Endothelial cell (in vitro differentiated cells): ENCODE data around the gene CRLF2. TPM values are rescaled to one million over a fixed set of nuclear protein-coding genes. Genes with fewer than 3 reads are reported as not detected.

Source experiments
- DNase-seq: peaks from one replicate; pipeline ENCODE4 v3.0.0; 2021; ENCODE audit warnings: low spot score
- H3K27ac Mint-ChIP-seq: one replicate; pipeline ENCODE4 v1.8.0; 2021; ENCODE audit warnings: mixed read lengths, inconsistent platforms; ENCODE audit not compliant: unreplicated experiment
- H3K27me3 Mint-ChIP-seq: one replicate; pipeline ENCODE4 v1.8.0; 2021; ENCODE audit warnings: mild to moderate bottlenecking, moderate library complexity, mixed read lengths, inconsistent platforms; ENCODE audit not compliant: unreplicated experiment
- H3K36me3 Mint-ChIP-seq: one replicate; pipeline ENCODE4 v1.8.0; 2021; ENCODE audit warnings: mild to moderate bottlenecking, low read depth, mixed read lengths, inconsistent platforms; ENCODE audit not compliant: unreplicated experiment
- H3K4me1 Mint-ChIP-seq: one replicate; pipeline ENCODE4 v1.8.0; 2021; ENCODE audit warnings: mild to moderate bottlenecking, mixed read lengths, inconsistent platforms; ENCODE audit not compliant: unreplicated experiment
- H3K4me3 Mint-ChIP-seq: one replicate; pipeline ENCODE4 v1.8.0; 2021; ENCODE audit warnings: mild to moderate bottlenecking, mixed read lengths, inconsistent platforms; ENCODE audit not compliant: unreplicated experiment
- H3K9me3 Mint-ChIP-seq: one replicate; pipeline ENCODE4 v1.8.0; 2021; ENCODE audit warnings: mixed read lengths, inconsistent platforms; ENCODE audit not compliant: unreplicated experiment
- CTCF ChIP-seq: fragments of 200-600 bp; sonication (generic); IDR thresholded peaks from one replicate; pipeline ENCODE4 v1.5.0; 2021; ENCODE audit warnings: antibody characterized with exemption; ENCODE audit not compliant: unreplicated experiment
- total RNA-seq: library from RNA; stranded (reverse); fragmentation: NEBNext Ultra II Directional; extraction: Animal tissue kit (Norgen Biotek cat#: 25700); gene quantifications from one replicate; pipeline ENCODE4 v1.2.1, GENCODE V29; 2021; ENCODE audit not compliant: unreplicated experiment

Gene CRLF2
- total RNA-seq, 1 donor from 2014 or later: not detected

DNA sequence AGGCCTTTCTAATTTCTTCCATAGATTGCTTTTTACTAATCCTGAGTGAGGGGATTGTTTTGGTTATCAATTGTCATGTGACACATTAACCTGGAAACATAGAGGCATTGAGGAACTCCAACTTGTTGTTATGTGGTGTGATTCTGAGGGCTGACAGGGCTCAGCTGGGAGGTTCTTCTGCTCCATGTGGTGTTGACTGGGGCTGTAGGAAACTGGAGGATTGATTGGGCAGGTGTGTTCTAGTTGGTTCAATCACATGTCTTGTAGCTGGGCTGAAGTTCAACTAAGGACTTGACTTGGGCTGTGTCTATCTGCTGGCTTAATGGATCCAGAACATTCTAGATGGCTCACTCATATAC, 10.8 kb upstream of the CRLF2 start:
- Mint-ChIP-seq H3K27ac (no peak overlapping the region), H3K36me3 (peaks cover 8% of the 10 kb centered on the region), H3K27me3 (peaks cover 4% of the 10 kb centered on the region), H3K9me3 (peaks cover 33% of the 10 kb centered on the region), H3K4me3 (no peak overlapping the region), H3K4me1 (no peaks in the 10 kb centered on the region)
- TF ChIP-seq CTCF: no peak
- no peak for DNase-seq

GRCh38 chrX:1222531-1223241, 10.2 kb upstream of the CRLF2 start:
- H3K36me3 Mint-ChIP-seq: peaks cover 8% of the 10 kb centered on the region
- no peak overlapping the region for H3K27ac Mint-ChIP-seq
- H3K4me1 Mint-ChIP-seq: no peaks in the 10 kb centered on the region
- peaks cover 4% of the 10 kb centered on the region for H3K27me3 Mint-ChIP-seq
- no peak for TF ChIP-seq CTCF
- H3K9me3 Mint-ChIP-seq: peaks cover 31% of the 10 kb centered on the region
- H3K4me3 Mint-ChIP-seq: no peak overlapping the region
- no peak for DNase-seq

- no peak for DNase-seq
- no peak overlapping the region for H3K4me3 Mint-ChIP-seq
- TF ChIP-seq CTCF: no peak
- peaks cover 4% of the 10 kb centered on the region for H3K27me3 Mint-ChIP-seq
- no peaks in the 10 kb centered on the region for H3K4me1 Mint-ChIP-seq
- H3K27ac Mint-ChIP-seq: no peak overlapping the region
- H3K9me3 Mint-ChIP-seq: peaks cover 23% of the 10 kb centered on the region
- H3K36me3 Mint-ChIP-seq: peaks cover 12% of the 10 kb centered on the region
Observed at GRCh38 chrX:1221296-1221845, 8.9 kb upstream of the CRLF2 start.

DNA sequence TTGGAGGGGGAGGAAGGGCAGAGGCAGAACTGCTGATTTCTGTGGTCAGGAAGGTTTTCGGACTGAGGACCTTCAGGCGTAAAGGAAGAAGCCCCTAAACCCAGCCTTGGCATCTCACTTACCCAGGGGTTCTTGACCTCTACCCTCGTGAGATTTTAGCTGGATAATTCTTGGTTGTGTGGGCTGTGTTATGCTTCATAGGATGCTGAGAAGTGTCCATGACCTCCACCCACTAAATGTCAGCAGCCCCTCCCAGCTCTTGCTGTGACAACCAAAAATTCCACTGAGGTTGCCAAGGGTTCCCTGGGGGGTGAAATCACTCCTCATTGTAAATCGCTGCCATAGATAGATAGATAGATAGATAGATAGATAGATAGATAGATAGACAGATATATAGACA, 5.8 kb upstream of the CRLF2 start:
- Mint-ChIP-seq H3K4me3 (no peak overlapping the region), H3K27me3 (peaks cover 9% of the 10 kb centered on the region), H3K9me3 (peaks cover 20% of the 10 kb centered on the region), H3K4me1 (no peaks in the 10 kb centered on the region), H3K27ac (no peak overlapping the region), H3K36me3 (peaks cover 11% of the 10 kb centered on the region)
- no peak for TF ChIP-seq CTCF
- DNase-seq: no peak

DNA sequence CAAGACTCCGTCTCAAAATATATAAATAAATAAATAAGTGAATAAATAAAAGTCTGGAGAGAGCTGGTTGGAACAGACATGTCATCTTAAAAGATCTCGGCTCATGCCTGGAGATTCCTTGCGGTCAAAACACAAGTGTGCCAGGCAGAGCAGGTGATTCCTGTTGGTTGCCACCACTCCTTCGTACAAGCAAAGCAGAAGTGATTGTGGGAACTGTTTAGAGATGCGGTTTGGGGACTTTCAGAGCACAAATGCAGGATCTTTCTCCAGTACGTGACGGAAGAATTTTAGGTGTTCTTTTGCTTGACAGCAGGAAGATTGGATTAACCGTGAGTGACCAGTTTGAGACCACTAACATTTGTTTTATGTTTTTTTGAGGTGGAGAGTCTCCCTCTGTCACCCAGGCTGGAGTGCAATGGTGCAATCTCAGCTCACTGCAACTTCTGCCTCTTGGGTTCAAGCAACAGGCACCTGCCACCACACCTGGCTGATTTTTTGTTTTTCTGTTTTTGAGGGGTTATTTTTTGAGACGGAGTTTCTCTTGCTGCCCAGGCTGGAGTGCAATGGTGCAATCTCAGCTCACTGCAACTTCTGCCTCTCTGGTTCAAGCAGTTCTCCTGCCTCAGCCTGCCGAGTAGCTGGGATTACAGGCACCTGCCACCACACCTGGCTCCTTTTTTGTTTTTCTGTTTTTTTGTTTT, 2.8 kb upstream of the CRLF2 start:
- Mint-ChIP-seq H3K4me1 (no peaks in the 10 kb centered on the region), H3K27ac (no peak overlapping the region), H3K9me3 (peaks cover 29% of the 10 kb centered on the region), H3K36me3 (peaks cover 22% of the 10 kb centered on the region), H3K4me3 (no peak overlapping the region), H3K27me3 (peaks cover 8% of the 10 kb centered on the region)
- no peak for DNase-seq
- no peak for TF ChIP-seq CTCF
